ENCODE measurements around the gene LHFPL6.

DNA sequence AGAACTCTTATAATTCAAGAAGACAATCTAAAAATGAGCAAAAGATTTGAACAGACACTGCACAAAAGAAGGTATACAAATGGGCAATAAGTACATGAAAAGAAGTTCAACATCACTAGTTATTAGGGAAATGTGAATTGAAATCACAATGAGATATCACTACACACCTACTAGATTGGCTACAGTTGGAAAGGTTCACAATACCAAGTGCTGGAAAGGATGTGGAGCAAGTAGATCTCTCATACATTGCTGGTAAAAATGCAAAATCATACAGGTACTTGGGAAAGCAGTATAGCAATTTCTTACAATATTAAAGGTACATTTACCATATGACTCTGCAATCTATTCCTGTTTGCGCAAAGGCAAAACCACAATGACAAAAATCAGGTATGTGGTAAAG lies 145.7 kb downstream of the LHFPL6 start:
- TF ChIP-seq, protein P1, sequence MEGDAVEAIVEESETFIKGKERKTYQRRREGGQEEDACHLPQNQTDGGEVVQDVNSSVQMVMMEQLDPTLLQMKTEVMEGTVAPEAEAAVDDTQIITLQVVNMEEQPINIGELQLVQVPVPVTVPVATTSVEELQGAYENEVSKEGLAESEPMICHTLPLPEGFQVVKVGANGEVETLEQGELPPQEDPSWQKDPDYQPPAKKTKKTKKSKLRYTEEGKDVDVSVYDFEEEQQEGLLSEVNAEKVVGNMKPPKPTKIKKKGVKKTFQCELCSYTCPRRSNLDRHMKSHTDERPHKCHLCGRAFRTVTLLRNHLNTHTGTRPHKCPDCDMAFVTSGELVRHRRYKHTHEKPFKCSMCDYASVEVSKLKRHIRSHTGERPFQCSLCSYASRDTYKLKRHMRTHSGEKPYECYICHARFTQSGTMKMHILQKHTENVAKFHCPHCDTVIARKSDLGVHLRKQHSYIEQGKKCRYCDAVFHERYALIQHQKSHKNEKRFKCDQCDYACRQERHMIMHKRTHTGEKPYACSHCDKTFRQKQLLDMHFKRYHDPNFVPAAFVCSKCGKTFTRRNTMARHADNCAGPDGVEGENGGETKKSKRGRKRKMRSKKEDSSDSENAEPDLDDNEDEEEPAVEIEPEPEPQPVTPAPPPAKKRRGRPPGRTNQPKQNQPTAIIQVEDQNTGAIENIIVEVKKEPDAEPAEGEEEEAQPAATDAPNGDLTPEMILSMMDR (IDR thresholded peaks at IDR 0.05; ENCODE audit: low read length) = no peak
- TF ChIP-seq EZH2 (optimal IDR thresholded peaks at IDR 0.05; ENCODE audit: low read depth, low read length) = no peak
- TF ChIP-seq EZH2phosphoT487 (IDR thresholded peaks at IDR 0.05; ENCODE audit: low read length) = no peak

All from MM.1S (cell line).